Measurements from ENCODE around the gene ATP2A3.

DNA sequence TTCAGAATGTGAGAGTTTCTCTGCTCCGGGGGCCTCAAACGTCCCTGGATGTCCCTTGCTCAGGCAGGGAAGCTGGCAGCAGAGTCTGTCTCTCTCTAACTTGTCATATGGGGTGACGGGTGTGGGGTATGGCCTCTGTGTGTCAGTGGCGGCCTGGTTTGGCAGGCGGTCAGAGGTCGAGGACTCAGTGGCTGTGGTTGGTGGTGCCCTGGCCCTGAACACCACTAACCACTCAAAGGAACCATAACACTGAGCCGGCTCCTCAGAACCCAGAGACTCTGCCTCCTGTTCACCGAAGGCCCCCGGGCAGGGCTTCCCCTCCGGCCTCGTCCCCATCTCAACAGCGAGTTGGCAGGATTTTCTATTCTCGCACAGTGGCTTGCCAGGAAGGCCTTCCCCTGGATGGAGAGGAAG is 48.6 kb downstream of the ATP2A3 start:
- TF ChIP-seq, protein P1, sequence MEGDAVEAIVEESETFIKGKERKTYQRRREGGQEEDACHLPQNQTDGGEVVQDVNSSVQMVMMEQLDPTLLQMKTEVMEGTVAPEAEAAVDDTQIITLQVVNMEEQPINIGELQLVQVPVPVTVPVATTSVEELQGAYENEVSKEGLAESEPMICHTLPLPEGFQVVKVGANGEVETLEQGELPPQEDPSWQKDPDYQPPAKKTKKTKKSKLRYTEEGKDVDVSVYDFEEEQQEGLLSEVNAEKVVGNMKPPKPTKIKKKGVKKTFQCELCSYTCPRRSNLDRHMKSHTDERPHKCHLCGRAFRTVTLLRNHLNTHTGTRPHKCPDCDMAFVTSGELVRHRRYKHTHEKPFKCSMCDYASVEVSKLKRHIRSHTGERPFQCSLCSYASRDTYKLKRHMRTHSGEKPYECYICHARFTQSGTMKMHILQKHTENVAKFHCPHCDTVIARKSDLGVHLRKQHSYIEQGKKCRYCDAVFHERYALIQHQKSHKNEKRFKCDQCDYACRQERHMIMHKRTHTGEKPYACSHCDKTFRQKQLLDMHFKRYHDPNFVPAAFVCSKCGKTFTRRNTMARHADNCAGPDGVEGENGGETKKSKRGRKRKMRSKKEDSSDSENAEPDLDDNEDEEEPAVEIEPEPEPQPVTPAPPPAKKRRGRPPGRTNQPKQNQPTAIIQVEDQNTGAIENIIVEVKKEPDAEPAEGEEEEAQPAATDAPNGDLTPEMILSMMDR (IDR thresholded peaks at IDR 0.05; ENCODE audit: insufficient read depth, low read depth, low read length), result no peak
- no peak for TF ChIP-seq EZH2 (IDR thresholded peaks at IDR 0.05; ENCODE audit: insufficient read depth, low read length)

All from astrocyte (in vitro differentiated cells and primary cell).